Neural crest cell (in vitro differentiated cells): Measurements from ENCODE around the gene FOSL2. TPM values are rescaled to one million over a fixed set of nuclear protein-coding genes. Genes with fewer than 3 reads are reported as not detected.

Experiments used
- DNase-seq: peaks from one replicate; pipeline ENCODE4 v3.0.0; 2021; ENCODE audit warnings: low read depth, mixed read lengths, low spot score
- H3K27ac Mint-ChIP-seq: one replicate; pipeline ENCODE4 v1.8.0; 2021; ENCODE audit warnings: mild to moderate bottlenecking, mixed read lengths; ENCODE audit not compliant: unreplicated experiment
- H3K27me3 Mint-ChIP-seq: 2 replicates; pipeline ENCODE4 v1.8.0; 2021; ENCODE audit warnings: low read depth, mild to moderate bottlenecking, mixed read lengths
- H3K36me3 Mint-ChIP-seq: 2 replicates; pipeline ENCODE4 v1.8.0; 2021; ENCODE audit warnings: low read depth, mild to moderate bottlenecking, mixed read lengths
- H3K4me1 Mint-ChIP-seq: 2 replicates; pipeline ENCODE4 v1.8.0; 2021; ENCODE audit warnings: mixed read lengths
- H3K4me3 Mint-ChIP-seq: one replicate; pipeline ENCODE4 v1.8.0; 2021; ENCODE audit warnings: mild to moderate bottlenecking, mixed read lengths
- H3K9me3 Mint-ChIP-seq: 2 replicates; pipeline ENCODE4 v1.8.0; 2021; ENCODE audit warnings: mixed read lengths
- total RNA-seq: library from RNA; stranded (reverse); gene quantifications from 2 replicates; pipeline ENCODE4 v1.2.1, GENCODE V29; 2021
- TF ChIP-seq, protein P1 (sequence below): fragments of 200-600 bp; sonication (generic); conservative IDR thresholded peaks from 2 replicates; pipeline ENCODE4 v1.5.0; 2021; ENCODE audit warnings: antibody characterized with exemption, mild to moderate bottlenecking

Gene FOSL2
- total RNA-seq, 1 donor from 2014 or later: 2.9 TPM

DNA sequence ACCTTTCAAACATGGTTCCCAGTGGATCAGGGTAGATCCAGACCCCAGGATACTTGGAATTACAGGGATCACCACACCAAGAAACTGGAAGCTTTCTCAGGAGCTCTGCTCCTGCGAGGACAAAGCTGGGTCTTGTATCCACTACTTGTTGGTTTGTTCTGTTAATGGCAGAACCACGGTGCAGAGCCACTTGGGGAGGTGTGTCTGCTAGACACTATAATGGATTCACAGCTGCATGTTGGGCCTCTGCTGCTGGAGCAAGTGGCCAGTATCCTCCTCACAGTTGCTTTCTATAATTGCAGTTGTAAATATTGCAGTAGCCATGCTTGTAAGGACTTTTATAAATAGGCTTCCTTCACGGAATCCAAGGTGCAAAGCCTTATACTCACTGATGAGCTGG, 12.9 kb downstream of the FOSL2 start:
- Mint-ChIP-seq H3K4me1 (peaks cover 11% of the 10 kb centered on the region), H3K27ac (no peak overlapping the region), H3K27me3 (no peaks in the 10 kb centered on the region), H3K36me3 (no peaks in the 10 kb centered on the region), H3K4me3 (no peak overlapping the region), H3K9me3 (no peaks in the 10 kb centered on the region)
- TF ChIP-seq, protein P1, sequence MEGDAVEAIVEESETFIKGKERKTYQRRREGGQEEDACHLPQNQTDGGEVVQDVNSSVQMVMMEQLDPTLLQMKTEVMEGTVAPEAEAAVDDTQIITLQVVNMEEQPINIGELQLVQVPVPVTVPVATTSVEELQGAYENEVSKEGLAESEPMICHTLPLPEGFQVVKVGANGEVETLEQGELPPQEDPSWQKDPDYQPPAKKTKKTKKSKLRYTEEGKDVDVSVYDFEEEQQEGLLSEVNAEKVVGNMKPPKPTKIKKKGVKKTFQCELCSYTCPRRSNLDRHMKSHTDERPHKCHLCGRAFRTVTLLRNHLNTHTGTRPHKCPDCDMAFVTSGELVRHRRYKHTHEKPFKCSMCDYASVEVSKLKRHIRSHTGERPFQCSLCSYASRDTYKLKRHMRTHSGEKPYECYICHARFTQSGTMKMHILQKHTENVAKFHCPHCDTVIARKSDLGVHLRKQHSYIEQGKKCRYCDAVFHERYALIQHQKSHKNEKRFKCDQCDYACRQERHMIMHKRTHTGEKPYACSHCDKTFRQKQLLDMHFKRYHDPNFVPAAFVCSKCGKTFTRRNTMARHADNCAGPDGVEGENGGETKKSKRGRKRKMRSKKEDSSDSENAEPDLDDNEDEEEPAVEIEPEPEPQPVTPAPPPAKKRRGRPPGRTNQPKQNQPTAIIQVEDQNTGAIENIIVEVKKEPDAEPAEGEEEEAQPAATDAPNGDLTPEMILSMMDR: no peak
- DNase-seq: no peak

DNA sequence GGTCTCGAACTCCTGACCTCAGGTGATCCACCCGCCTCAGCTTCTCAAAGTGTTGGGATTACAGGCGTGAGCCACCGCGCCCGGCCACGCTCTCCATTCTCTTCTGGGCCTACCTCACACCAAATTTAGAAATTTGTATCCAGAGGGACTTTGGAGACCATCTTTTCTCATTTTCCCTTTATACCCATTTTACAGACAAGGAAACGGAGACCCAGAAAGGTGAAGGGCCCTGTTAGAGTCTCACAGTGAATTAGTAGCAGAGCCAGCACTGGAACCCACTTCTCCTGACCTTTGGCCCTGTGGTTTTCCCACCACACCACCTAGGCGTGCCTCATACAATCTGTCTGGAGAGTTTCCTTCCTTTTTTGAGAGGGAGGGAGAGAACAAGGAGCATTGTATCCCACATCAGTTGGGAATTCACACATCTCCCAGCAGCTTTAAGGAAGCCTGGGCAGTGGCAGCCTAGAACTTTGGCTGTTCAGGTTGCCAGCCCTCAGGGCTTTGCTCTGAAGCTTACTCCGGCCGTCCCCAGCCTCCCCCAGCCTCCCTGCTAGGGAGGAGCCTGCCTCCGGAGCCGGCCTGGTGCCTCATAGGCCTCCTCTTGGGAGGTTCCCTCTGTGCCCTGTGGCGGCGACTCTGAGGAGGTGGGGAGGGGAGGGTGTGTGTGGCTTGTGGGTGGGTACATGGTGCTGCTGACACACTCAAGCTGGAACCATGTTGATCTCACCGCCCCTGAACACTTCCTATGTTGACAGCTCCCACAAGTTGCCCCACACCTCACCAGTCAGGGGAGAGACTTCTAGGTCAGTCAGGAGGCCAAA, 13.8 kb downstream of the FOSL2 start:
- DNase-seq: no peak
- TF ChIP-seq, protein P1: no peak
- no peaks in the 10 kb centered on the region for H3K36me3 Mint-ChIP-seq
- no peak overlapping the region for H3K27ac Mint-ChIP-seq
- H3K9me3 Mint-ChIP-seq: no peaks in the 10 kb centered on the region
- H3K4me1 Mint-ChIP-seq: peaks cover 6% of the 10 kb centered on the region
- no peaks in the 10 kb centered on the region for H3K27me3 Mint-ChIP-seq
- H3K4me3 Mint-ChIP-seq: no peak overlapping the region

DNA sequence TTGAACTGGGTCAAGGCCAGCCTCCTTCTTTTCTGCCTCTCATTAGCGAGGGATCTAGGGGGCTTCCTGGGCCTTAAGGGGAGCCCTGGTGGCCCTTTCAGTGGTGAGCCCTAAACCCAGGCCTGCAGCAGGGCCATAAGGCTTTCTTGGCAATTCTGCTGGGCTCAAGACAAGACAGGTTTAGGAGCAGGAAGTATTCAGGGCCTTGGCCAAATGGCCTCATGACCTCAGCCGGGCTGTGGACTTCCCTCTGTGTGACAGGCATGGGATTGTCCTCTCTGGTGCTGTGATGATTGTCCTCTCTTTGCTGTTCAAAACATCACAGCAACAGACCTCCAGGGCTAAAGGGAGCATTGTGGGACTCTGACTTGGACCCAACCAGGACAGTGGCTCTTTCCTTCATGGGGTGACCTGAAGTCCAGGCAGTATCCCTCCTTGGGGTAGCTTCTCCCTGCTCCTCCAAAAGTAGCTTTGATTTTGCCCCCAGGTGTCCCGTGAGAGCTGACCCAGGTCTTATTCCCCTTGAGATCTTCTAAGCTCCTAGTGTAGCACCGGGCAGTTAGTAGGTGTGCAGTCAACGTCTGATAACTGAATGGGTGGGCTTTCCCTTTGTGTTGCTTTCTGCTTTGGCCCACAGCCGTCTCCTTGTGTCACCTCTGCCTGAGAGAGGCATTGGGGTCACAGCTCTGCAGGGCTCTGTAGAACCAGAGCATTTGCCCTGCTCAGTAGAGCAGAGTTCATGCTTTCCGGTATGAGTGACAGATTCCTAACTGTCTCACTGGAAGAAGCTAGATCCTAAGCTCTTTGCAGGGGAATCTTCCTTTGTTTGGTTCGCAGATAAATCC, 14.7 kb downstream of the FOSL2 start:
- Mint-ChIP-seq H3K36me3 (no peaks in the 10 kb centered on the region), H3K27me3 (no peaks in the 10 kb centered on the region), H3K9me3 (no peaks in the 10 kb centered on the region), H3K4me1 (no peaks in the 10 kb centered on the region), H3K27ac (no peak overlapping the region), H3K4me3 (no peak overlapping the region)
- TF ChIP-seq, protein P1: no peak
- no peak for DNase-seq

DNA sequence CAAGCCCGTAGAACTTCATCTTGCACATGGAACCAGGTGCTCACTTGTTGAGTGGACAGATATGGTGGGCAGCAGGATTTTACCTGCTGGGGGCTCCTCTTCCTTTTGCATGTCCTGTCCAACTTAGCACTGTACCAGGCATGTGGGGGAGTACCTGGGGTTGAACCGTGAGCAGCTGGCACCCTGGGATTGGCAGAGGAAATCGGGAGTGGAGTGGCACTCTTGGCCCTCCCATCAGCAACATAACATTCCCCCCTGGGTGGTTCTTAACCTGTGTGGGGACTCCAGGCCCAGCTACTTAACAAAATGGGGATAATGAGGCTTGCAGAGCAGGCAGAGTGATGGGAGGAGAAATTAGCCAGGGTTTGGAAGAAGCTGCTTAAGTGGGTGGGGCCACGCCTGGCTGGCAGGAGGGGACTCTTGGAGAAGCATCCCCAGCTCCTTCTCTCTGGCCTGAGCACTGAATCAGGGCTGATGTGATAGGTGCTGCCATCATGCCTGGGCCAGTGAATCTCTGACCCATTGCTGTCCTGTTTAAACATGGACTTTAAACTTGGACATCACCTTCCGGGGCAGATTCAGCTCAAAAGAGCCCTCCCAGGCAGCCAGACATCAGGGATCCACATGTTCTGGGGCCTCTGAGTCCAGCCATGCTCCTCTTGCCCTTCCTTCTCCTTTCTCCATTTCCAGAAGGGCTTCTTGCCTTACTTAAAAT, 15.5 kb downstream of the FOSL2 start:
- no peaks in the 10 kb centered on the region for H3K36me3 Mint-ChIP-seq
- H3K9me3 Mint-ChIP-seq: no peaks in the 10 kb centered on the region
- no peaks in the 10 kb centered on the region for H3K4me1 Mint-ChIP-seq
- DNase-seq: no peak
- no peak overlapping the region for H3K4me3 Mint-ChIP-seq
- no peak overlapping the region for H3K27ac Mint-ChIP-seq
- TF ChIP-seq, protein P1: no peak
- H3K27me3 Mint-ChIP-seq: no peaks in the 10 kb centered on the region

DNA sequence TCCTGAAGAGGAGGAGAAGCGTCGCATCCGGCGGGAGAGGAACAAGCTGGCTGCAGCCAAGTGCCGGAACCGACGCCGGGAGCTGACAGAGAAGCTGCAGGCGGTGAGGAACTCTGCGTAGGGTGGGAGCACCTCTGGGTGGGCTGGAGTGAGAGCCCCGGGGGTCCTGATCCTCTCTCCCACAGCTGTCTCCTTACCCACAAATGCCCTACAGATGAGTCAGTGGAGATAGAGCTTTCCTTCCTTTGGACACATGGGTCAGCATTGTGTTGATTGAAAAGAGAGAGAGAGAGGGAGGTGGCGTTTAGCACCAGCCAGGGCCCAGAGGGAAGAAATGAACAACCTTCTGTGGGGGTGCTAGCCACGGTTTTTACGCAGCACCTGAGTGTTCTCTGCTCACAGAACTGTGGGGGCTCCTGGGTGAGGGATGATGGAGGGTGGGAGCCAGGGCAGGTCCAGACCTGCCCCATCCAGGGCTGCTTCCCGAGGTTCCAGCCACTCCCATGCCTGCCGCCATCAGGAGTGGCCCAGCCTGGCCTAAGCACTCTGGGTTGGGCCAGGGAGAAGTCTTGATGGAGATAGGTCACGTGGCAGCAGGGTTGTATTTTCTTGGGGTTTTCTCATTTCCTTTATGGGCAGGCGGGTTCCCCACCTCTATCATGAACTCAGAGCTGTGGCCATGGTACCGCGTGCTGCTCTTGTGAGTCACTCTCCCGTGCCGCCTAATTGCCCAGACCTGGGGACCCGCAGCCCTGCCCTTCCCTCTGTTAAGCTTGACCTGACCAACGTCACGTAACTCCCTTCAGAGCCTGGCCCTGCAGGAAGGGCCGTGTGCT, 16.3 kb downstream of the FOSL2 start:
- Mint-ChIP-seq H3K27me3 (no peaks in the 10 kb centered on the region), H3K9me3 (no peaks in the 10 kb centered on the region), H3K4me3 (no peak overlapping the region), H3K27ac (no peak overlapping the region), H3K36me3 (no peaks in the 10 kb centered on the region), H3K4me1 (no peaks in the 10 kb centered on the region)
- DNase-seq: no peak
- TF ChIP-seq, protein P1: no peak
